Cortex of kidney (tissue), 1 donor: Measurements from ENCODE around the gene NDUFA11.

Experiments used
- DNase-seq: peaks from one replicate; lab custom pipeline; 2025; lab: John Stamatoyannopoulos, UW

The NDUFA11 gene

GRCh38 chr19:5932609-5933262, 29.1 kb upstream of the NDUFA11 start:
- no peak for DNase-seq

DNA sequence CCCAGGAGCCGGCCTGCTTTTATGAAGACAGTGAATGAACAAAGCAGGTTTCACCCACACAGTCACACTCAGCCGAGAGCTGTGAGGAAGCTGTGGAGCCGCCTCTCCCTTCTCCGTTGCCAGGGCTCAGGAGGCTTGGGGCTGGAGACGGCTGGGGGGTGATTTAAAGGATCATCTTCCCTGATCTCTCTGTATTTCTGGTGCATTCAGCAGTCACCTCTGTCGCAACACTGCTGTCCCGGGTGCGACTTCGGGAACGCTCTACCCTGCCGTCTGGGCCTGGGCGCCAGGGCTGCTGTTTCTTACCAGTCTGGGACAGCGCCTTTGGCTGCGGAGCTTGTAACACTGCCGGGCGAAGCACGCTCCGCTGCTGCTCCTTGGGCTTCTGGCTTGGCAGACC, 28.6 kb upstream of the NDUFA11 start:
- no peak for DNase-seq

DNA sequence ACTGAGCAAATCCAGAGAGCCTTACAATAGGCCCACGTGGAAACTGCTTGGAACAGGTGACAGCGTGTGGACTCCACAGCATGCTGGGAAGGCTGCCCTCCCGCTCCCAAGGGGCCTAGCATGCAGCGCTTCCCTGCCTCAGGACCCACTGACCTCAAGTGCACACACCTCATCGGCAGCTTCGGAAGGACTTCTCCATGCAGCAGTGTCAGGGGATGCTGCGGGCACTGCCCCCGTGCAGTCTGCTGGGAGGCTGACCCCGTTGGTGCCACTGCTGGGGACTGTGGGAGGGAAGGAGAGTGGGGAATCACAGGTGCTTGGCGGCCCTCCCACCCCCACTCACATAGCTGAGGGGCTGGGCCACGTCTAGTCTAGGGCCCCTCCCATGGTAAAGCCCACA, 27.7 kb upstream of the NDUFA11 start:
- DNase-seq = no peak

GRCh38 chr19:5929625-5930024, 26.0 kb upstream of the NDUFA11 start:
- no peak for DNase-seq

- no peak for DNase-seq
These were observed 25.6 kb upstream of the NDUFA11 start for GRCh38 chr19:5929179-5929578.

- DNase-seq = no peak
These were observed 23.8 kb upstream of the NDUFA11 start for GRCh38 chr19:5927441-5927821.

- DNase-seq = no peak
These were observed 23.3 kb upstream of the NDUFA11 start for GRCh38 chr19:5926641-5927440.

- no peak for DNase-seq
These were observed 22.3 kb upstream of the NDUFA11 start for GRCh38 chr19:5925830-5926427.

- DNase-seq = no peak
These were observed 19.8 kb upstream of the NDUFA11 start for GRCh38 chr19:5923356-5923755.

GRCh38 chr19:5922161-5922545, 18.6 kb upstream of the NDUFA11 start:
- no peak for DNase-seq

DNA sequence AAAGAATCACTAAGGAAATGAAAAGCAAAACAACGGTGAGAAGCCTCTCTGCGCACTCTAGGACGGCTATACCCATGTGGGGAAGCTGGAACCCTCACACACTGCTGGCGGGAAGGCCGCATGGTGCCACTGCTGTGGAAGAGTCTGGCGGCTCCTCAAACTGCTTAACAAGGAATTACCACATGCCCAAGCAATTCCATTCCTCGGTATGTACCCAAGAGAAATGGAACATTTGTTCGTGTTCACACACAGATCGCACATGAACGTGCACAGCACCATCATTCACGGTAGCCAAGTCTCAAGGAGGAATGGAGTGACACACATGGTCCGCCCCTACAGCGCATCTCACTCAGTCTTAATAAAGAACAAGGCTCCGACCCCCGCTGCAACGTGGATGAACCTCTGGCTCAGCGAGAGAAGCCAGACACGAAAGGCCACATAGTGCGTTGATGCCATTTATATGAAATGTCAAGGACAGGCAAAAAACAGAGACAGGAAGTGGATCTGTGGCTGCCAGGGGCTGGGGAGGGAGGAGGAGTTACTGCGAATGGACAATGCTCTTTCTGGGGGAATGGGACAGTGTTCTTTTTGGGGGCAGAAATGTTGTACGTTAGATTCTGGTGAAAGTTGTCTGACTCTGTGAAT, 18.0 kb upstream of the NDUFA11 start:
- no peak for DNase-seq

DNA sequence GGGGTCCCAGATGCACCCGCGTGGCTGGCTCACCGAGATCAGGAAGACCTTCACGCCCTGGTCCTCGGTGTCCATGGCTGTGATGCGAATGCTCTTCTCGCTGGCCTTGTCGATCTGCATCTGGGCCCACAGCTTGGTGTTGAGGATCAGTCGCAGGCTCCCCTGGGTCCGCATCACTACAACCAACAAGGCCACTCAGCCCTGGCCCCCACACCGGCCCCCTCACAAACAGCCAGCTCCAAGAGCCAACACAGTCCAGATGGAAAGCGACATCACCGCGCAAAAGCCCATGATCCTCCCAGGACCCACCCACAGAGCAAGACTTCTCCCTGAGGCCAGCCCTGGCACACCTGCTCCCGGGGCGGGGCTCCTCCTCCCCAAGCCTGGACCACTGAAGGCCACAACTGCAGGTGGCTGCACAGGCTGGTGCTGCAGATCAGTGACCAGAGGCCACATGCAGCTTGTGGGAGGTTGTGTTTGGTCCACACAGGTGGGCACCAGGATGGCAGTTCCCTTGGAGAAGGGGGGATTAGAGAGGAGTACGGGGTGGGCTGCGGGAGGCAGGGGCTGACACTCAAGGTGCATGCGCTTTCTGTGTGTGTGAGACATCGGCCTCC, 15.0 kb upstream of the NDUFA11 start:
- DNase-seq = no peak

DNA sequence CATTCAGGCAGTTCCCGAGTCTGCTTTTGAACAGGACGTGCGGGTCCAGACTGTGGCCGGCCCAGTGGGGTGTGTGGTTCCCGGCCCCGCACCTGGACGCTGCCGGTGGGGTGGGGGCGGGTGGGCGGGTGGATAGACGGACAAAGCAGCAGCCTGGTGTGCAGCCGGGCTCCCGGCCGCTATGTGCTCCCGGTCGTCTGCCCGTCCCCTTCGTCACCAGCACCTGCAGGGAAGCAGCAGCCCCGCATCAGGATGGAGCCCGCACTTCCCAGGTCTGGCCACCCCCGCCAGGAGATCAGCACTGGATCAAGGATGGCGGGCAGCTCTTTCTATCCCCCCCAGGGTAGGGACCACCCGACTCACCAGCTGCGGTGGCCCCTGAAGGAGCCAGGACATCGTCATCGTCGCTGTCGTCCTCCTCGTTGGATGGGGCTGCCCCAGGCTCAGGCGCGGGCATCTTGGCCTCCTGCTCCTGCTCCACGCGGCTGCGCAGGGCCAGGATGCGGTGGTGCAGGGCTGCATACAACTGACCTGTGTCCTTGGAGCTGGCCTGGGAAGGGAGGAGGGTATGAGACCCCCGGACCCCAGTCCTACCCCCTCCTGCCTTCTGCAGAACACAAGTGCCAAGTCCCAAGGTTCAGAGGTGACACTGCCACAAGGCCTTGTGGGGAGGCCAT, 14.0 kb upstream of the NDUFA11 start:
- no peak for DNase-seq

DNA sequence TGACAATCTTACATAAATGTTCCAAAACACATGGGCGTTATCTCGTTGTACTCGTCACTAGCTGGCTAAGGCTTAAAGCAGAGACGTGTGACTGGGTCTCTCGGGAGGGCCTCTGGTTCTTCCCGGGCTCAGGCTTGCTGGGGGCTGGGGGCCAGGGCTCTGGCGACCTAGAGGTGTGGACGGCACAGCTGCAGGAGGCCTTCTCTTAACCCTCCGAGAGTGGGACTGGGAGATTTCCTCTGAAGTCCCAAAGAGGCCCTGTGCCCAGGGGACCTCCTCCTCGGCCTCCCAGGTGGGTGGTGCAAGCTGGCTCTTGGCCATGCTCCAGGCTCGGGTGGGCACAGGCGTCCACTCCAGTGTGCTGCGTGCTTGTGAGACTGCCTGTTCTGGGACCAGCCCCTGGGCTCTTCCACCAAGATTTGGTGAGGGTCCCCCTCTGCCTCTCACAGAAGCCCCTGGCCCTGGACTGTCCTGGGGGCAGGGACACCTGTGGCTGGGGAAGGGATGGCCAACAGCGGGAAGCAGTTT, 12.7 kb upstream of the NDUFA11 start:
- no peak for DNase-seq

DNA sequence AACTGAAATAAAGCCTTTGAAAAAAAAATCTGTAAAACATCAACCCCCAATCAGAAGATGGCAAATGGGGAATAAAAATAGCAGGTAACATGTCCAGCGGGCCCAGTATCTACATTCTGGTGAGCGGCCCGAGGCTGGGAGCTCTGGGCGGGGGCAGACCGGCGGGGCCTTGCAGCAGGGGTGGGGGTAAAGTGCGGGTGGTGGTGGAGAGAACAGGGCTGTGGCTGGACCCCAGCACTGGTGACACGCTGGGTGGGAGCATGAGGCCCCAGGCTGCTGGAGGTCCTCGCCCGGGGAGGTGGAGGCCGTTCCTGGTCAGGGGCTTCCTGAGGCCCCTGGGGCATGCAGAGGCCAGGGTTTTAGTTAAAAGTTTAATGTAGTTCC, 12.2 kb upstream of the NDUFA11 start:
- DNase-seq = no peak

DNA sequence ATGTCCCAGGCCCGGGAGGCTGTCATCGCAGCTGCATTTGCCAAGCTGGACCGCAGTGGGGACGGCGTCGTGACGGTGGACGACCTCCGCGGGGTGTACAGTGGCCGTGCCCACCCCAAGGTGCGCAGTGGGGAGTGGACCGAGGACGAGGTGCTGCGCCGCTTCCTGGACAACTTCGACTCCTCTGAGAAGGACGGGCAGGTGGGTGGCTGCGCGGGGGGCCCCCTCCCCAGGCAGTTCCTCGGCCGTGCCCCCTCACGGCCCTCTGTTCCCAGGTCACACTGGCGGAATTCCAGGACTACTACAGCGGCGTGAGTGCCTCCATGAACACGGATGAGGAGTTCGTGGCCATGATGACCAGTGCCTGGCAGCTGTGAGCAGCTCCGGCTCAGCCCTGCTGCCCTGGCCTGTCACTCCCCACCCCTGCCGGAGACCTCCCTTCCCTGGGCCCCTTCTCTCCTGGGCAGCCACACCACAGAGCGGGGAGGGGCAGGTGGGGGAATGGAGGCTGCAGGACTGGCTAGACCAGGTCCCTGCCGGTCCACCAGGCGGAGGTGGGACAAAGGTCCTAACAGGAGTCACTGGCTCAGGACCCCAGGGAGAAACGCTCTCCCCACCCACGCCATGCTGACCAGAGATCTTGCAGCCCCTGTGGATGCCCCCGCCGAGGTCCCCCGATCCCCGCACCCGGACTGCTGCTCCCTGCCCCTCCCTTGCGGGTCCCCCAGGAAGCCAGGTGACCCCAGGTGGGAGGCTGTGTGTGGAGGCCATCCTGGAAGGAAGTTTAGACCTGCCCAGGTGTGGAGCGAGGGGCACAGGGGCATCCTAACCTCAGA, 11.6 kb upstream of the NDUFA11 start:
- DNase-seq = no peak

GRCh38 chr19:5914358-5914774, 10.8 kb upstream of the NDUFA11 start:
- DNase-seq = no peak

DNA sequence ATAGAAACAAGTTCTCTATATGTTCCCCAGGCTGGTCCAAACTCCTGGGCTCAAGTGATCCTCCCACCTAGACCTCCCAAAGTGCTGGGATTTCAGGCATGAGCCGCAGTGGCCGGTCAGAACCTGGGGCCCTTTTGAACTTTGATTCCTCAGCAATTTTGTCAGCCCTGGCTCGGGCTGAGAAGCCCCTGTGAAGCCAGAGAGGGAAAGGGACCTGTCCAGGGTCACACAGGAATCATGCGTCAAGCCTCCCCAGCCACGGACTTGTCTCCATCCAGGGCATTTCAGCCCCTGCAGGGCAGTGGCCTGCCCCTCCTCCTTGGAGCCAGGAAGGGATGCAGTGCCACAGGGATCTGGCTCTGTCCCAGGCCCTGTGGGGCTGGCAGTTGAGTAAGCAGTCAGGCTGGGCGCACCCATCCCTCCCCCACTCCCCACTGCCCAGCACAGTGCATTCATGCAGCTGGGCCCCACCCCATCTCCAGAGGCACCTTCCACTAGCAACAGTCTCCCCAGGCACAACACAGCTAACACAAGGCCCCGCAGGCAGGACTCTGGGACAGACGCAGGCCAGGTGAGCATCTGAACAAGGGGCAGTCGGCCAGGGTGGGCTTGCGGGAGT, 10.3 kb upstream of the NDUFA11 start, which contains the start of gene CAPS:
Gene CAPS, plus strand, starts transcription at position 516 of the 619 bp plus-strand sequence. CDS start 153 bp downstream, outside the sequence.
- DNase-seq = no peak

DNA sequence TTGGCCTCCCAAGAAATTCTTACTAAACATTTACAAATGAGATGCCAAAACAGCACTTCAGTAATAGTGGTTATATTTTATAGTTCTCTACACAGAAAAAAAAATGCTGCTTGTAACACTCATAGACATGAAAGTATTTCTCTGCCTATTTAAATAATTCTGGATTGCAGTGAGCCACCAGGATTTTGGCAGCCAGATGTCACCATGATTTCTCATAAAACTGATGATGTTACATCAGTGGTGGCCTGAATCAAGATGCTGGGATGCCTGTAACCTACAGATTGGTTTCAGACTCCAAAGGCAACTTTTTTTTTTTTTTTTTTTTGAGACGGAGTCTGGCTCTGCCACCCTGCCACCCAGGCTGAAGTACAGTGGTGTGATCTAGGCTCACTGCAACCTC, 7.8 kb upstream of the NDUFA11 start:
- no peak for DNase-seq

GRCh38 chr19:5910638-5910907, 7.0 kb upstream of the NDUFA11 start:
- no peak for DNase-seq
